ENCODE data around the gene MTRF1.

DNA sequence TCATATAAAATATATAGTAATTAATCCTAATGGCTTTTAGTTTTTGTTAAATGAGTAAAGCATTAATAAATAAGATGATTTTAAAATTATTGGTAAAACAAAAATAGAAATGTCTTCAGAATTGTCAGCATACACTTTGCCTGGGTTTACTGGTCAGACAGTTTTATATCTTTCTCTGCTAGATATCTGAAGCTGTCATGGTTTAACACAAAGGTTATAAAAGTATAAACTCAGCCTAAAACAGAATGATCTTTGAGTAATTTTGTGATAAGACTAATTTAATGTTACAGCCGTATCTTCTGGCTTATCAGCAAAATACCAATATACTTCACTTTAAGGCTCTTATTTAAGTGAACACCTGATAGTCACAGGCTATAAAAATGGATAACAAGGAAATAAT, 29.9 kb upstream of the MTRF1 start:
- TF ChIP-seq, protein P1, sequence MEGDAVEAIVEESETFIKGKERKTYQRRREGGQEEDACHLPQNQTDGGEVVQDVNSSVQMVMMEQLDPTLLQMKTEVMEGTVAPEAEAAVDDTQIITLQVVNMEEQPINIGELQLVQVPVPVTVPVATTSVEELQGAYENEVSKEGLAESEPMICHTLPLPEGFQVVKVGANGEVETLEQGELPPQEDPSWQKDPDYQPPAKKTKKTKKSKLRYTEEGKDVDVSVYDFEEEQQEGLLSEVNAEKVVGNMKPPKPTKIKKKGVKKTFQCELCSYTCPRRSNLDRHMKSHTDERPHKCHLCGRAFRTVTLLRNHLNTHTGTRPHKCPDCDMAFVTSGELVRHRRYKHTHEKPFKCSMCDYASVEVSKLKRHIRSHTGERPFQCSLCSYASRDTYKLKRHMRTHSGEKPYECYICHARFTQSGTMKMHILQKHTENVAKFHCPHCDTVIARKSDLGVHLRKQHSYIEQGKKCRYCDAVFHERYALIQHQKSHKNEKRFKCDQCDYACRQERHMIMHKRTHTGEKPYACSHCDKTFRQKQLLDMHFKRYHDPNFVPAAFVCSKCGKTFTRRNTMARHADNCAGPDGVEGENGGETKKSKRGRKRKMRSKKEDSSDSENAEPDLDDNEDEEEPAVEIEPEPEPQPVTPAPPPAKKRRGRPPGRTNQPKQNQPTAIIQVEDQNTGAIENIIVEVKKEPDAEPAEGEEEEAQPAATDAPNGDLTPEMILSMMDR (IDR thresholded peaks at IDR 0.05; ENCODE audit: low read length) = no peak
- TF ChIP-seq EZH2 (IDR thresholded peaks at IDR 0.05; ENCODE audit: borderline replicate concordance, low read length) = no peak

Measured in OCI-LY1 (cell line).